IPS-18c (cell line): ENCODE results near the gene HMGN3.

Source experiments
- H3K4me3 ChIP-seq: 2 replicates; pipeline ENCODE4 v1.7.0; 2013; ENCODE audit warnings: low read depth, mild to moderate bottlenecking, low read length, moderate library complexity; ENCODE audit not compliant: insufficient read depth
- H3K9me3 ChIP-seq: one replicate; pipeline ENCODE4 v1.6.1; 2013; ENCODE audit warnings: mild to moderate bottlenecking, low read length, moderate library complexity; ENCODE audit not compliant: control insufficient read depth, insufficient read depth

The HMGN3 gene

DNA sequence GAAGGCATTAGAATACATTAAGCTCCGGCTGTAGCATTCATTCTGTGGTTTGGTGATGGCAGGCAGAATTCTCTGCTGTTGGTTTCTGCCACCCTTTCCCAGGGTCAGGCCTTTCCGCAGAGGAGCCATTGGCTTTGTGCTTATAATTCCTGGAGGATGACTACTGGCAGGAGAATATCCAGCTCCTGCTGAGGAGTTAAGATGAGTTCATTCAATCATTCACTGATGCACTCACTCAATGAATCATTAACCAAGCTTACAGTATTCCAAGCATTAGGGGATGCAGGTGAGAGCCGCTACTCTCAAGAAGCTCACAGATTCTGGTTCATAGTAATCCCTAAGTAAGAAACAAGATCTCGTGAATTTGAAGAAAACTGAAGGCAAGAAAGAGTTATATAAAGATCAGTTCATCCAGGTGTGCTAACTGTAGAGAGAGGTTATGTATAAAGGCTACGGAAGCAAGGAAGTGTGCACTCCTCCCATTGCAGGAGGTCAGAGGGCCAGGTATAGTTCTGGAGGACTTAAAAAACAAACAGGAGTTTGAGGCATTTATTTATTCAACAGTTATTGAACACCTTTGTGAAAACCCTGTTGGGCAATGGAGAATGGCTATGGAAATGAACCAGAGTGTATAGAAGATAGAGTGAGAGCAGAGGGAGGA is 75.5 kb downstream of the HMGN3 start:
- H3K4me3 ChIP-seq = no peak overlapping the region
- H3K9me3 ChIP-seq = no peaks in the 10 kb centered on the region

- Histone ChIP-seq H3K9me3 (no peaks in the 10 kb centered on the region), H3K4me3 (no peak overlapping the region)
These were observed 76.4 kb downstream of the HMGN3 start for GRCh38 chr6:79157961-79158644.

GRCh38 chr6:79152269-79152737 is 82.2 kb downstream of the HMGN3 start:
- no peak overlapping the region for H3K4me3 ChIP-seq
- no peaks in the 10 kb centered on the region for H3K9me3 ChIP-seq
